ENCODE data around the gene CST7. TPM values are rescaled to one million over a fixed set of nuclear protein-coding genes. Genes with fewer than 3 reads are reported as not detected.

Gene CST7
- total and polyA plus RNA-seq, 10 of the 15 experiments (the other 5 are each of a cell fraction or from before 2014, with no cell fraction given) = 0.69 TPM; not detected in 9

DNA sequence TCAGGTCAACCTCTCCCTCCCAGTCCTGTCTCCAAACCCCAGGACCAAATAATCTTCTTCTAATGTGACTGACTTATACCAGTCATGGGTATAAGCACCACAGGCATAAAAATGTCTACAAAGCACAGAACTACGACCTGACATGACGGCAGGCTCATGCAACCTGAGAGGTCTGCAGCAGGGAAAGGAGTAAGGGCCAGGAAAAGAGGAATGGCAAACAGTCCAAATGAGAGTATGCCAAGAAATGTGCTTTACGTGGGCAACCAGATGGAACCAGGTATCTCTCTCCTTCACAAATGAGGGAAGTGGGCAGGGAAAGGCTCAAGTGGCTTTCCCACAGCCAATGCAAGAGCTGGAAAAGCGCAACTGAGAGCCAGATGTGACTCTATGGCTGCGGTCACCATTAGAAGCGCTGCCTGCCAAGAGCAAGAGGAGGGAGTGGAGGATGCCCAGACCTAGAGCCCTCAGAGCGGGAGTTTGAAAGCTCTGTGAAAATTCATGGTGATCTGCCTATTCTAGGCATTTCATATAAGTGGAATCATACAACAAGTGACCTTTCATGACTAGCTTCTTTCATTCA lies 37.5 kb downstream of the CST7 start:
- peaks cover 32% of the 10 kb centered on the region for H3K79me2 ChIP-seq (ENCODE audit: control insufficient read depth, insufficient read depth, low read length)
- H4K20me1 ChIP-seq (ENCODE audit: control insufficient read depth, insufficient read depth) = no peaks in the 10 kb centered on the region
- peaks cover 0 to 2% of the 10 kb centered on the region in 2 experiments; a peak in 3 of 4 replicates for H3K36me3 ChIP-seq (ENCODE audit: control insufficient read depth in 2 of 2, insufficient read depth in 2 of 2, low read length in 1 of 2)
- ChIA-PET RAD21 (ENCODE audit: unreplicated experiment) (no interaction called here), SMC1A (ENCODE audit: uncharacterized antibody, unreplicated experiment) (interaction anchor here (0.5 to 1.9 kb wide), 3 partner anchors 8 to 1647 kb away, joined by 3 to 5 read pairs (median 3); no protein-coding TSS in a partner anchor), POLR2A (no interaction called here), CTCF (interaction anchor here (1.4 kb wide), 1 partner anchor 79 kb away, joined by 6 read pairs; no protein-coding TSS in a partner anchor)
- no peak for DNase-seq (ENCODE audit: low read depth, low spot score)
- H3K4me1 ChIP-seq (ENCODE audit: control insufficient read depth, insufficient read depth, low read length) = peaks cover 7% of the 10 kb centered on the region; the same call in 1 of the 2 replicates
- no peaks in the 10 kb centered on the region for H3K27me3 ChIP-seq (replicated peaks in 1 of 2; ENCODE audit: control insufficient read depth in 2 of 2, insufficient read depth in 2 of 2, low read length in 1 of 2)
- FAIRE-seq = no peak
- H3K27ac ChIP-seq (ENCODE audit: control insufficient read depth, insufficient read depth) = no peak overlapping the region
- TF ChIP-seq EP300 (IDR thresholded peaks at IDR 0.05; ENCODE audit: borderline replicate concordance in 1 of 2, control insufficient read depth in 1 of 2, low read depth in 2 of 2, low read length in 2 of 2) = no peak
- TF ChIP-seq CEBPZ (IDR thresholded peaks at IDR 0.05; ENCODE audit: low read depth, low read length) = no peak
- no peak for TF ChIP-seq STAT1 (conservative IDR thresholded peaks at IDR 0.05)
- TF ChIP-seq, protein P1, sequence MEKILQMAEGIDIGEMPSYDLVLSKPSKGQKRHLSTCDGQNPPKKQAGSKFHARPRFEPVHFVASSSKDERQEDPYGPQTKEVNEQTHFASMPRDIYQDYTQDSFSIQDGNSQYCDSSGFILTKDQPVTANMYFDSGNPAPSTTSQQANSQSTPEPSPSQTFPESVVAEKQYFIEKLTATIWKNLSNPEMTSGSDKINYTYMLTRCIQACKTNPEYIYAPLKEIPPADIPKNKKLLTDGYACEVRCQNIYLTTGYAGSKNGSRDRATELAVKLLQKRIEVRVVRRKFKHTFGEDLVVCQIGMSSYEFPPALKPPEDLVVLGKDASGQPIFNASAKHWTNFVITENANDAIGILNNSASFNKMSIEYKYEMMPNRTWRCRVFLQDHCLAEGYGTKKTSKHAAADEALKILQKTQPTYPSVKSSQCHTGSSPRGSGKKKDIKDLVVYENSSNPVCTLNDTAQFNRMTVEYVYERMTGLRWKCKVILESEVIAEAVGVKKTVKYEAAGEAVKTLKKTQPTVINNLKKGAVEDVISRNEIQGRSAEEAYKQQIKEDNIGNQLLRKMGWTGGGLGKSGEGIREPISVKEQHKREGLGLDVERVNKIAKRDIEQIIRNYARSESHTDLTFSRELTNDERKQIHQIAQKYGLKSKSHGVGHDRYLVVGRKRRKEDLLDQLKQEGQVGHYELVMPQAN (conservative IDR thresholded peaks at IDR 0.05) = no peak
- TF ChIP-seq BHLHE40 (IDR thresholded peaks at IDR 0.05; ENCODE audit: borderline replicate concordance in 1 of 2, low read depth in 2 of 2, low read length in 1 of 2) = no peak
- whole genome bisulfite sequencing (ENCODE audit: insufficient coverage, insufficient replicate concordance, low lambda C conversion rate, missing lambda C conversion rate) = 98% methylated on average over 7 of the region's 7 CpGs
- no peak overlapping the region for H3K4me2 ChIP-seq (ENCODE audit: control insufficient read depth, insufficient read depth)
- intact Hi-C loops (cut with micrococcal nuclease; ENCODE audit: unreplicated experiment) = no loop called here
- ATAC-seq = no peak
- no TSS peak for BruUV-seq (replicated peaks)
- H3K4me3 ChIP-seq = no peak overlapping the region
- H3K9me3 ChIP-seq (replicated peaks; ENCODE audit: control insufficient read depth, insufficient read depth, low read length) = no peaks in the 10 kb centered on the region; the same call in 2 of the 3 replicates
- no peak overlapping the region for H3K9ac ChIP-seq (ENCODE audit: control insufficient read depth, insufficient read depth, low read length)
- no peak overlapping the region for H2AFZ ChIP-seq (ENCODE audit: control insufficient read depth, low read depth, low read length)
- in situ Hi-C loops (cut with MboI) = no loop called here
